Gastroesophageal sphincter (tissue), 3 donors: Measurements from ENCODE around the gene SNCA.

Experiments used
- EP300 ChIP-seq: sonication (generic); formaldehyde crosslinking; IDR thresholded peaks from one replicate; pipeline ENCODE4 v1.6.1; 2017; ENCODE audit warnings: antibody characterized with exemption, mild to moderate bottlenecking
- POLR2A ChIP-seq, 2 donors: fragments of 450-650 bp; IDR thresholded peaks; one replicate each; pipeline ENCODE4 v1.6.1; 2017; ENCODE audit warnings: antibody characterized with exemption in 2 of 2, mild to moderate bottlenecking in 2 of 2, moderate library complexity in 1 of 2
- TF ChIP-seq, protein P1 (sequence below), 4 experiments: fragments of 200-600 bp in 2 of 4; fragments of 450-650 bp in 2 of 4; sonication (generic) in 1 of 4; IDR thresholded peaks; one replicate each; pipeline ENCODE4 v1.5.1; 2017 to 2019; ENCODE audit warnings: antibody characterized with exemption in 4 of 4, mild to moderate bottlenecking in 2 of 4, moderate library complexity in 2 of 4

DNA sequence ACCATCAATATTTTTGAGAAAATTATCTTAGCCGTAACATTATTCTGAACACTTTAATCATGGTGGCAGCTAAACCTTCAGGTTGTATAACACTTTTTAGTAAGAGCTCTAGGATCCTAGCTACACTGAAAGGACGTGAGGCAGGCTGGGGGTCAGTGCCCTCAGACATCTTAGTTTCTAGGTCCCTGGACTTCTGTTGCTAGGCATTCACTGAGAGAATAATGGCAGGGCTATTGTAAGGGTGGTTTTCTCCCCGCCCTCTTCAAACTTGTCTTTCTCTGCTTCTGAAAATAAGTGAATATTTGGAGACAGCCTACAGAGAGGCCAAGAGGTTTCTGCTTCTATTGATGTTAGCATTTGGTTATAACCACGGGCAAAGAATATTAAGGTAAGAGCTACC is 42.3 kb upstream of the SNCA start:
- TF ChIP-seq, protein P1, sequence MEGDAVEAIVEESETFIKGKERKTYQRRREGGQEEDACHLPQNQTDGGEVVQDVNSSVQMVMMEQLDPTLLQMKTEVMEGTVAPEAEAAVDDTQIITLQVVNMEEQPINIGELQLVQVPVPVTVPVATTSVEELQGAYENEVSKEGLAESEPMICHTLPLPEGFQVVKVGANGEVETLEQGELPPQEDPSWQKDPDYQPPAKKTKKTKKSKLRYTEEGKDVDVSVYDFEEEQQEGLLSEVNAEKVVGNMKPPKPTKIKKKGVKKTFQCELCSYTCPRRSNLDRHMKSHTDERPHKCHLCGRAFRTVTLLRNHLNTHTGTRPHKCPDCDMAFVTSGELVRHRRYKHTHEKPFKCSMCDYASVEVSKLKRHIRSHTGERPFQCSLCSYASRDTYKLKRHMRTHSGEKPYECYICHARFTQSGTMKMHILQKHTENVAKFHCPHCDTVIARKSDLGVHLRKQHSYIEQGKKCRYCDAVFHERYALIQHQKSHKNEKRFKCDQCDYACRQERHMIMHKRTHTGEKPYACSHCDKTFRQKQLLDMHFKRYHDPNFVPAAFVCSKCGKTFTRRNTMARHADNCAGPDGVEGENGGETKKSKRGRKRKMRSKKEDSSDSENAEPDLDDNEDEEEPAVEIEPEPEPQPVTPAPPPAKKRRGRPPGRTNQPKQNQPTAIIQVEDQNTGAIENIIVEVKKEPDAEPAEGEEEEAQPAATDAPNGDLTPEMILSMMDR (IDR thresholded peaks at IDR 0.05): no peak
- TF ChIP-seq POLR2A (IDR thresholded peaks at IDR 0.05) (no peak), EP300 (no peak)
